Activated B cell treated with CpG ODN at 0.5 μM for 24 hours (primary cell): ENCODE data around the gene IL20. TPM values are rescaled to one million over a fixed set of nuclear protein-coding genes. Genes with fewer than 3 reads are reported as not detected.

Experiments used
- ATAC-seq: fragments of 200-7000 bp; cut with Tn5 transposase; one replicate; pipeline ENCODE4 v1.10.0; 2021; ENCODE audit warnings: low read depth, mild to moderate bottlenecking, moderate library complexity
- CTCF ChIA-PET: fragments of 350-600 bp; sonication (Branson Sonifier 250); formaldehyde crosslinking; loops from one replicate; lab custom pipeline; 2021; ENCODE audit warnings: antibody characterized with exemption; lab: Charles Lee
- POLR2A ChIA-PET: fragments of 350-600 bp; sonication (Branson Sonifier 250); formaldehyde crosslinking; loops from one replicate; lab custom pipeline; 2021; ENCODE audit warnings: antibody characterized with exemption; lab: Charles Lee
- DNase-seq: peaks from one replicate; pipeline ENCODE4 v3.0.0; 2022
- H3K27ac Mint-ChIP-seq: one replicate; pipeline ENCODE4 v1.8.0; 2020; ENCODE audit warnings: mixed read lengths
- H3K27me3 Mint-ChIP-seq: one replicate; pipeline ENCODE4 v1.8.0; 2021; ENCODE audit warnings: mixed read lengths
- H3K36me3 Mint-ChIP-seq: one replicate; pipeline ENCODE4 v1.8.0; 2021; ENCODE audit warnings: low read depth, mixed read lengths
- H3K4me1 Mint-ChIP-seq: one replicate; pipeline ENCODE4 v1.8.0; 2021; ENCODE audit warnings: mixed read lengths
- H3K4me3 Mint-ChIP-seq: one replicate; pipeline ENCODE4 v1.8.0; 2020; ENCODE audit warnings: mild to moderate bottlenecking, mixed read lengths
- H3K9me3 Mint-ChIP-seq: one replicate; pipeline ENCODE4 v1.8.0; 2020; ENCODE audit warnings: mixed read lengths
- CTCF ChIP-seq: fragments of 200-600 bp; IDR thresholded peaks from one replicate; pipeline ENCODE4 v1.8.0; 2022; ENCODE audit warnings: antibody characterized with exemption, mild to moderate bottlenecking
- intact Hi-C: fragments of 100-400 bp; cut with micrococcal nuclease; formaldehyde crosslinking; loops from one replicate; pipeline ENCODE4 v1.15.1; 2024
- total RNA-seq: library from RNA; stranded (reverse); gene quantifications from 2 replicates; pipeline ENCODE4 v1.2.3, GENCODE V29; 2022

The IL20 gene
- total RNA-seq, 1 donor from 2014 or later, result not detected

- H3K27me3 Mint-ChIP-seq, result peaks cover 21% of the 10 kb centered on the region
- ATAC-seq (no peak), DNase-seq (no peak)
- no peak for TF ChIP-seq CTCF
- peaks cover 10% of the 10 kb centered on the region for H3K4me1 Mint-ChIP-seq
- intact Hi-C loops, result loop anchor here (10.0 kb wide), 1 partner anchor 45 kb away; no protein-coding TSS in a partner anchor
- no peak overlapping the region for H3K4me3 Mint-ChIP-seq
- no peak overlapping the region for H3K27ac Mint-ChIP-seq
- ChIA-PET CTCF (interaction anchor here (1.4 to 1.7 kb wide), 4 partner anchors 51 to 122 kb away, joined by 3 to 5 read pairs (median 4); no protein-coding TSS in a partner anchor), POLR2A (interaction anchor here (1.0 kb wide), 1 partner anchor 12 kb away, joined by 3 read pairs; no protein-coding TSS in a partner anchor)
- no peaks in the 10 kb centered on the region for H3K36me3 Mint-ChIP-seq
- no peaks in the 10 kb centered on the region for H3K9me3 Mint-ChIP-seq
These were observed 5.3 kb upstream of the IL20 start for GRCh38 chr1:206860165-206860564.

- TF ChIP-seq CTCF, result no peak
- Mint-ChIP-seq H3K4me3 (no peak overlapping the region), H3K4me1 (peaks cover 8% of the 10 kb centered on the region), H3K27ac (no peak overlapping the region), H3K27me3 (peaks cover 23% of the 10 kb centered on the region), H3K9me3 (no peaks in the 10 kb centered on the region), H3K36me3 (no peaks in the 10 kb centered on the region)
- intact Hi-C loops, result loop anchor here (10.0 kb wide), 1 partner anchor 48 kb away; no protein-coding TSS in a partner anchor
- ChIA-PET CTCF (interaction anchor here (1.2 to 5.6 kb wide), 4 partner anchors 46 to 119 kb away, joined by 3 to 47 read pairs (median 6); no protein-coding TSS in a partner anchor), POLR2A (no interaction called here)
- ATAC-seq (no peak), DNase-seq (no peak)
These were observed 2.2 kb upstream of the IL20 start for GRCh38 chr1:206863266-206863665.

- DNase-seq (no peak), ATAC-seq (no peak)
- no peak overlapping the region for H3K27ac Mint-ChIP-seq
- intact Hi-C loops, result loop anchor here (10.0 kb wide), 1 partner anchor 51 kb away; no protein-coding TSS in a partner anchor
- peaks cover 6% of the 10 kb centered on the region for H3K4me1 Mint-ChIP-seq
- no peak for TF ChIP-seq CTCF
- H3K36me3 Mint-ChIP-seq, result no peaks in the 10 kb centered on the region
- POLR2A ChIA-PET, result interaction anchor here (1.1 kb wide), 1 partner anchor 65 kb away, joined by 4 read pairs; no protein-coding TSS in a partner anchor
- H3K9me3 Mint-ChIP-seq, result no peaks in the 10 kb centered on the region
- peaks cover 21% of the 10 kb centered on the region for H3K27me3 Mint-ChIP-seq
- CTCF ChIA-PET, result interaction anchor here (2.2 to 5.6 kb wide), 3 partner anchors 47 to 70 kb away, joined by 11 to 47 read pairs (median 29); no protein-coding TSS in a partner anchor
- no peak overlapping the region for H3K4me3 Mint-ChIP-seq
These were observed 639 bp downstream of the IL20 start for GRCh38 chr1:206866062-206866461.

GRCh38 chr1:206867239-206867638 is 1.8 kb downstream of the IL20 start:
- Mint-ChIP-seq H3K36me3 (no peaks in the 10 kb centered on the region), H3K27ac (no peak overlapping the region), H3K4me3 (no peak overlapping the region), H3K27me3 (peaks cover 17% of the 10 kb centered on the region), H3K9me3 (no peaks in the 10 kb centered on the region), H3K4me1 (peaks cover 6% of the 10 kb centered on the region)
- no peak for ATAC-seq
- CTCF ChIA-PET, result interaction anchor here (2.6 to 5.6 kb wide), 3 partner anchors 45 to 115 kb away, joined by 12 to 47 read pairs (median 29); no protein-coding TSS in a partner anchor
- DNase-seq, result no peak
- no peak for TF ChIP-seq CTCF
- POLR2A ChIA-PET, result interaction anchor here (1.1 kb wide), 1 partner anchor 64 kb away, joined by 4 read pairs; no protein-coding TSS in a partner anchor
- intact Hi-C loops, result loop anchor here (10.0 kb wide), 1 partner anchor 52 kb away; no protein-coding TSS in a partner anchor

- H3K4me3 Mint-ChIP-seq, result no peak overlapping the region
- H3K36me3 Mint-ChIP-seq, result no peaks in the 10 kb centered on the region
- DNase-seq (no peak), ATAC-seq (no peak)
- H3K27ac Mint-ChIP-seq, result no peak overlapping the region
- H3K9me3 Mint-ChIP-seq, result no peaks in the 10 kb centered on the region
- peaks cover 6% of the 10 kb centered on the region for H3K4me1 Mint-ChIP-seq
- CTCF ChIA-PET, result interaction anchor here (2.6 to 5.6 kb wide), 3 partner anchors 45 to 114 kb away, joined by 12 to 47 read pairs (median 29); no protein-coding TSS in a partner anchor
- no peak for TF ChIP-seq CTCF
- POLR2A ChIA-PET, result no interaction called here
- peaks cover 17% of the 10 kb centered on the region for H3K27me3 Mint-ChIP-seq
- intact Hi-C loops, result loop anchor here (10.0 kb wide), 1 partner anchor 53 kb away; no protein-coding TSS in a partner anchor
These were observed 2.3 kb downstream of the IL20 start for GRCh38 chr1:206867716-206868115.
